Measurements from ENCODE around the gene RANGRF.
A peak's percentile ranks its signal among the peaks of the same experiment; 100 is the strongest.

Gene RANGRF

DNA sequence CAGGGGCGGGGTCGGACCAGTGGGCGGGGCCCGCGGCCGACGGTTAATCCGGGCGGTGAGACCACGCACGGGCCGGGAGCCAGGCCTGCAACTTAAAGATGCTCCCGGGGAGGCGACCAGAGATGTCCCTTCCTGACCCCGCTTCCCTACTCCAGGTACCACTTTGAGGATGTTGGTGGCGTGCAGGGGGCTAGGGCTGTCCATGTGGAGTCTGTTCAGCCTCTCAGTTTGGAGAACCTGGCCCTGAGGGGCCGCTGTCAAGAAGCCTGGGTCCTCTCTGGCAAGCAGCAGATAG, 580 bp downstream of the RANGRF start:
- Histone ChIP-seq H3K4me3 (ENCODE audit: low read depth in 1 of 5, low read length in 5 of 5) (peak overlapping the region; percentile 79 to 96 (median 89)), H3K9me3 (ENCODE audit: control insufficient read depth in 5 of 5, low read length in 5 of 5) (no peaks in the 10 kb centered on the region), H3K4me1 (ENCODE audit: control insufficient read depth in 5 of 5, insufficient read depth in 5 of 5, low read length in 5 of 5) (peaks cover 3 to 49% (median 43%) of the 10 kb centered on the region in 5 donors), H3K36me3 (ENCODE audit: control insufficient read depth in 5 of 5, insufficient read depth in 5 of 5, low read length in 5 of 5) (peaks cover 0 to 8% (median 0%) of the 10 kb centered on the region in 5 donors), H3K27me3 (ENCODE audit: control insufficient read depth in 5 of 5, insufficient read depth in 4 of 5, low read length in 5 of 5) (no peaks in the 10 kb centered on the region), H3K9ac (ENCODE audit: low read length in 5 of 5) (peak overlapping the region; percentile 73 to 93 (median 89)), H3K27ac (ENCODE audit: low read depth, low read length) (peak overlapping the region; percentile 92)

DNA sequence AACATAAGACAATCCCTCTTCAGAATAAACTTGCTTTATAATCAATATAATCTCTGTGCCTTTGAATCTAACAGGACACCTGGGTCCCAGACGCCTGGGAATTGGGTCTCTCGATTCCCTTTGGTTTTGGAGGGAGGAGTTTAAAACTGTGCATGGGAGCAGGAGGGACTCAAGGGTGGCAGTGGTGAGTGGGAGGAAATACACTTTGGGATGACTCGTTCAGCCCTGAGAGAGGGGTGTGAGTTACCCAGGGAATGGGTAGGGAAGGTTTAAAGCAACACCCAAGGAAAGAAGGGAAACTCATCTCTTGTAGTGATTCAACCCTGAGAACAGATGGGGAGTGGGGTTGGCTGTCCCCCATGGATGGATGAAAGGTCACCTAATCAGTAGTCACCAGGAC, 1.6 kb downstream of the RANGRF start:
- Histone ChIP-seq H3K27ac (ENCODE audit: low read depth, low read length) (no peak overlapping the region), H3K27me3 (ENCODE audit: control insufficient read depth in 5 of 5, insufficient read depth in 4 of 5, low read length in 5 of 5) (no peaks in the 10 kb centered on the region), H3K9me3 (ENCODE audit: control insufficient read depth in 5 of 5, low read length in 5 of 5) (no peaks in the 10 kb centered on the region), H3K4me3 (ENCODE audit: low read depth in 1 of 5, low read length in 5 of 5) (no peak overlapping the region), H3K9ac (ENCODE audit: low read length in 5 of 5) (no peak overlapping the region), H3K4me1 (ENCODE audit: control insufficient read depth in 5 of 5, insufficient read depth in 5 of 5, low read length in 5 of 5) (peaks cover 7 to 56% (median 47%) of the 10 kb centered on the region in 5 donors), H3K36me3 (ENCODE audit: control insufficient read depth in 5 of 5, insufficient read depth in 5 of 5, low read length in 5 of 5) (peaks cover 0 to 8% (median 0%) of the 10 kb centered on the region in 5 donors)

DNA sequence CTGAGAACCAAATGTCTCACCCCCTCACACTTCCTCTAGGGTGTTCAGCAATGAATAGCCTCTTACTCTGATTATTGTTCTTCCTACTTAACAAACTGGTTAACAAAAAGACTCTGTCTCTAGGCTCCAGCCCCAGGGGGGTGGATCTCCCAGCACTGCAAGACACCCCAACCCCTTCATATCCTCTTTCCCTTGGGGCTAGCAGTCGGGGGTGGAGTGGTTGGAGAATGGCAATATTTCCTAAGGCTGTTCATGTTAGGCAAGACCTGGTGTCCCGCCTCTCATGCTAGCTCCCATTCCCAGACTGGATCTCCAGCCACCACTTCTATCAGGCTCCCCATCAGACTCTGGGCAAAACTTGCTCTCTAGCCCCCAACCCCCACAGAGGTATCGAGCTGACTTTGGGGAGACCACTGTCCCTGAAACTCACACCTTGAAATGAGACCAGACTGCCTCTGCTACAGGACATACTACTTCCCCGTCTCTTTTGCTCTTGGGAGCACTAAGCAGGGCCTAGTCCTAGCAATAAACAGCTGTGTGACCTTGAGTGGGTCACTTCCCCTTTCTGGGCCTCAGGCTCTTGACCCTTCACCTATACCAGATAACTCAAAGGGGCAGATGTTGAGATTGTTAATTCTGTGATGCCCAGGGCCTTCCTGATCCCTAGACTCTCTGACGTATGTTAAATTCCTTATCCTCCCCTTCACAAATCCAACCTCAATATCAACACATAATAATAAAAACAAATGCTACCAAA, 4.3 kb downstream of the RANGRF start:
- H3K9me3 ChIP-seq (ENCODE audit: control insufficient read depth in 5 of 5, low read length in 5 of 5), result no peaks in the 10 kb centered on the region
- no peak overlapping the region for H3K4me3 ChIP-seq (ENCODE audit: low read depth in 1 of 5, low read length in 5 of 5)
- H3K27me3 ChIP-seq (ENCODE audit: control insufficient read depth in 5 of 5, insufficient read depth in 4 of 5, low read length in 5 of 5), result no peaks in the 10 kb centered on the region
- H3K4me1 ChIP-seq (ENCODE audit: control insufficient read depth in 5 of 5, insufficient read depth in 5 of 5, low read length in 5 of 5), result peaks cover 7 to 49% (median 37%) of the 10 kb centered on the region in 5 donors
- peak overlapping the region; percentile 24 for H3K27ac ChIP-seq (ENCODE audit: low read depth, low read length)
- peaks cover 0 to 8% (median 0%) of the 10 kb centered on the region in 5 donors for H3K36me3 ChIP-seq (ENCODE audit: control insufficient read depth in 5 of 5, insufficient read depth in 5 of 5, low read length in 5 of 5)
- H3K9ac ChIP-seq (ENCODE audit: low read length in 5 of 5), result peak overlapping the region in 1 of 5 donors; percentile 38

DNA sequence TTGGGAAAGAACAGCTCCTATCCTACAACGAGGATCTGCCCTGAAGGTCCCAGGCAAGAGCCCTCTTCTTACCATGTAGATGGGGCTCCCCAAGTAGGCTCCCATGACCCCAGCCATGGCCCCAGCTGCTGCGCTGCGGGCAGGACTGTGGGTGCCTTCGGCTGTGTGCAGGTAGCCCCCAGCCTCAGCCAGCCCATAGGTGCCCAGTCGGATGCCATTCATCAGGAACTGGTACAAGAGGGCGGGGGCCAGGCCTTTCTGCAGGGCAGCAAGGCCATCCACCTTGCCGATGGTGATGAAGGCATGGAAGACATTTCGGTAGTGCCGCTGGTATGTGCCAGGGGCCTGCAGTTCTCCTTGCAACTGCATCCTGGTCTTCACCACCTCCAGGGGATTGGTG, 5.9 kb downstream of the RANGRF start:
- H3K4me3 ChIP-seq (ENCODE audit: low read depth in 1 of 5, low read length in 5 of 5), result peak overlapping the region in 2 of 5 donors; percentile 76 to 80
- H3K4me1 ChIP-seq (ENCODE audit: control insufficient read depth in 5 of 5, insufficient read depth in 5 of 5, low read length in 5 of 5), result peaks cover 5 to 34% (median 24%) of the 10 kb centered on the region in 5 donors
- H3K9ac ChIP-seq (ENCODE audit: low read length in 5 of 5), result peak overlapping the region in 1 of 5 donors; percentile 86
- H3K27me3 ChIP-seq (ENCODE audit: control insufficient read depth in 5 of 5, insufficient read depth in 4 of 5, low read length in 5 of 5), result no peaks in the 10 kb centered on the region
- H3K27ac ChIP-seq (ENCODE audit: low read depth, low read length), result peak overlapping the region; percentile 87
- H3K36me3 ChIP-seq (ENCODE audit: control insufficient read depth in 5 of 5, insufficient read depth in 5 of 5, low read length in 5 of 5), result peaks cover 0 to 8% (median 0%) of the 10 kb centered on the region in 5 donors
- H3K9me3 ChIP-seq (ENCODE audit: control insufficient read depth in 5 of 5, low read length in 5 of 5), result no peaks in the 10 kb centered on the region

DNA sequence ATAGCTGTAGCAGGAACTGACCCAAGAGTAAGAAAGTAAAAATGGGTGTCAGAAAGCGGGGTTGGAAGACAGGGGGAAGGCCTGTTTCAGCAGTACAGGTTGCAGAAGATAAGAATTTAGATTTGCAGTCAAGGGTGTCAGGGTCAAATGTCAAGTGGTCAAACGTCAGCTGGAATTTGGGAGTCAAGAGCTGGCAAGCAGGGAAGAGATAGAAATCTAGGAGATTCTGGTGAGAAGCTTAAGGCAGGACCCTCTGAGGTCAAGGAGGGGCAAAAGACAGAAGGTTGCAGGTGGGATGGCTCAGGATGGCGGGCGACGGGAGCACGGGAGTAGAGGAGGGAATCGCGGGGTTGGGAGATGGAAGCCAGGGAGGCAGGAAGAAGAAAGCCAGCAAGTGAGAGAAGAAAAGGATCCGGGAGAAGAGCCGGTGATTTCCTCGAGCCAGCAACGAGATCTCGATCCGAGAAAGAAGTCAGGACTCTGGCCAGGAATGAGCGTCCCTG, 6.4 kb downstream of the RANGRF start:
- Histone ChIP-seq H3K9me3 (ENCODE audit: control insufficient read depth in 5 of 5, low read length in 5 of 5) (no peaks in the 10 kb centered on the region), H3K9ac (ENCODE audit: low read length in 5 of 5) (peak overlapping the region; percentile 58 to 86 (median 71)), H3K27me3 (ENCODE audit: control insufficient read depth in 5 of 5, insufficient read depth in 4 of 5, low read length in 5 of 5) (no peaks in the 10 kb centered on the region), H3K27ac (ENCODE audit: low read depth, low read length) (peak overlapping the region; percentile 87), H3K36me3 (ENCODE audit: control insufficient read depth in 5 of 5, insufficient read depth in 5 of 5, low read length in 5 of 5) (peaks cover 0 to 8% (median 0%) of the 10 kb centered on the region in 5 donors), H3K4me3 (ENCODE audit: low read depth in 1 of 5, low read length in 5 of 5) (peak overlapping the region; percentile 71 to 82 (median 76)), H3K4me1 (ENCODE audit: control insufficient read depth in 5 of 5, insufficient read depth in 5 of 5, low read length in 5 of 5) (peaks cover 4 to 29% (median 19%) of the 10 kb centered on the region in 5 donors)

DNA sequence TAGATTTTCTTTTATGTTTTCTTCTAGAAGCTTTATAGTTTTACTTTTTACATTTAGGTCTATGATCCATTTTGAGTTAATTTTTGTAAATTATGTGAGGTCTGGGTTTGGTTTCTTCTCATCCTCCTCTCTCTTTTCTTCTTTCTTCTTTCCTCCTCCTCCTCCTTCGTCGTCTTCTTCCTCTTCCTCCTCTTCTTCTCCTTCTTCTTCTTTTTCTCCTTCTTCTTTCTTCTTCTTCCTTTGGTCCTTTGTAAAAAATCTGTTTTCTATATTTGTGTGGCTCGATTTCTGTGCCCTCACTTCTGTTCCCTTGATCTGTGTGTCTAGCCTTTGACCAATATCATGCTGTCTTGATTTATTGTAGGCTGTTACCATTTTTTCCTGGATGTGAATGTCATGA, 11.8 kb downstream of the RANGRF start:
- no peaks in the 10 kb centered on the region for H3K36me3 ChIP-seq (ENCODE audit: control insufficient read depth in 5 of 5, insufficient read depth in 5 of 5, low read length in 5 of 5)
- H3K9ac ChIP-seq (ENCODE audit: low read length in 5 of 5), result no peak overlapping the region
- H3K27me3 ChIP-seq (ENCODE audit: control insufficient read depth in 5 of 5, insufficient read depth in 4 of 5, low read length in 5 of 5), result no peaks in the 10 kb centered on the region
- peak overlapping the region; percentile 37 for H3K27ac ChIP-seq (ENCODE audit: low read depth, low read length)
- no peaks in the 10 kb centered on the region for H3K9me3 ChIP-seq (ENCODE audit: control insufficient read depth in 5 of 5, low read length in 5 of 5)
- H3K4me3 ChIP-seq (ENCODE audit: low read depth in 1 of 5, low read length in 5 of 5), result no peak overlapping the region
- peaks cover 0 to 7% (median 0%) of the 10 kb centered on the region in 5 donors for H3K4me1 ChIP-seq (ENCODE audit: control insufficient read depth in 5 of 5, insufficient read depth in 5 of 5, low read length in 5 of 5)

DNA sequence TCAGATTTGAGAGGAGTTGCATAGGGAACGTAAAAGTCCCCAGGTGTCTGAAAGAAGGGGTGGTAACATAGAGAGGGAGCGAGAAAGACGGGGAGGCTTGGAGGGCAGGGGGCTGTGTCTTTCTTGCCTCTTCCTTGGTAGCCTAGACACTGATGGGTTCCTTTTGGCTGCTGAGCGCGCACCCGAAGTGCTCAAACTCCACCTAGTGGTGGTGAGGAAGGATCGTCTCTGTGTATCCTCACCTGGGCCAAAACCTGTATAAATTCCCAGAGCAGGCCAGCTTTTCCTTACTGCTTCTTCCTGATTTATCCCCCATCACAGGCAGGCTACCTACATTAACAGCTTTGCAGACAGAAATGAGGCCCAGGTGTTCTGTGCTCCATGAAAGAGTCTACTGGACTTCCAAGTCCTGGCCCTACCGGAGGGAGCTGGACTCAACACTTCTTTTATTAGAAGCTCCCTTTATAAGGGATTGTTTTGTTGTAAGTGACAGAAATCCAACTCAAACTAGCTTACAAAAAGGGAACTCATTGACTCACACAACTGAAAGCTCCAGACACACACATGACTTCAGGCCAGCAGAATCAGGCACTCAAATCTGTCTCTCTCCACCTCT, 12.3 kb downstream of the RANGRF start:
- peak overlapping the region; percentile 37 for H3K27ac ChIP-seq (ENCODE audit: low read depth, low read length)
- no peak overlapping the region for H3K4me3 ChIP-seq (ENCODE audit: low read depth in 1 of 5, low read length in 5 of 5)
- peaks cover 0 to 7% (median 0%) of the 10 kb centered on the region in 5 donors for H3K4me1 ChIP-seq (ENCODE audit: control insufficient read depth in 5 of 5, insufficient read depth in 5 of 5, low read length in 5 of 5)
- no peaks in the 10 kb centered on the region for H3K27me3 ChIP-seq (ENCODE audit: control insufficient read depth in 5 of 5, insufficient read depth in 4 of 5, low read length in 5 of 5)
- no peaks in the 10 kb centered on the region for H3K36me3 ChIP-seq (ENCODE audit: control insufficient read depth in 5 of 5, insufficient read depth in 5 of 5, low read length in 5 of 5)
- no peak overlapping the region for H3K9ac ChIP-seq (ENCODE audit: low read length in 5 of 5)
- no peaks in the 10 kb centered on the region for H3K9me3 ChIP-seq (ENCODE audit: control insufficient read depth in 5 of 5, low read length in 5 of 5)

DNA sequence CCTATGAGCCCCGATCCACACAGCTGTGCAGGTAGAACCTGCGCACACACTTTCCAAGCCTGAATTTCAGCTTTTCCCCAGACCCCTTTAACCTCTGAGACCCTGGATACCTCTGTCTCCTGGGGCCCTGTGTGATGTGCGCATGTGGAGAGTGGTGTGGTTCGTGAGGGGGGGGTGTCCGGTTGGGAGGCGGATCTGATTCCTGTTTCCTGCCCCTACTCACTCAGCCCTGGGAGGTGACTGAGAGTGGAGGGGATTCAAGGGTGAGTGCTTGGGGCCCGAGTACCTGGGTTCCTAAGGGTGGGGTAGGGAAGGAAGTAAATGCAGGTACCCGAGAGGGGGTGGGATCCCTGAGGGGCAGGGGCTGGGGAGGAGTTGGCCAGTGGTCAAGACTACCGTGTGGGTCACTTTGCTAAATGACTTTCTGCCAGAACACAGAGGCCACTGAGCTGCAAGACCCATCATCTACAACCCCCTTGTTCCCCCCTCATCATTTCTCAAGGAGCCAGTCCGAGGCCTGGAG, 22.2 kb downstream of the RANGRF start:
- H3K36me3 ChIP-seq (ENCODE audit: control insufficient read depth in 5 of 5, insufficient read depth in 5 of 5, low read length in 5 of 5), result peaks cover 0 to 14% (median 6%) of the 10 kb centered on the region in 5 donors
- H3K27me3 ChIP-seq (ENCODE audit: control insufficient read depth in 5 of 5, insufficient read depth in 4 of 5, low read length in 5 of 5), result peaks cover 23 to 44% (median 31%) of the 10 kb centered on the region in 5 donors
- peak overlapping the region; percentile 60 for H3K27ac ChIP-seq (ENCODE audit: low read depth, low read length)
- peak overlapping the region in 4 of 5 donors; percentile 26 to 88 (median 41) for H3K9ac ChIP-seq (ENCODE audit: low read length in 5 of 5)
- H3K9me3 ChIP-seq (ENCODE audit: control insufficient read depth in 5 of 5, low read length in 5 of 5), result no peaks in the 10 kb centered on the region
- peak overlapping the region; percentile 41 to 77 (median 70) for H3K4me3 ChIP-seq (ENCODE audit: low read depth in 1 of 5, low read length in 5 of 5)
- H3K4me1 ChIP-seq (ENCODE audit: control insufficient read depth in 5 of 5, insufficient read depth in 5 of 5, low read length in 5 of 5), result peaks cover 0 to 42% (median 10%) of the 10 kb centered on the region in 5 donors

DNA sequence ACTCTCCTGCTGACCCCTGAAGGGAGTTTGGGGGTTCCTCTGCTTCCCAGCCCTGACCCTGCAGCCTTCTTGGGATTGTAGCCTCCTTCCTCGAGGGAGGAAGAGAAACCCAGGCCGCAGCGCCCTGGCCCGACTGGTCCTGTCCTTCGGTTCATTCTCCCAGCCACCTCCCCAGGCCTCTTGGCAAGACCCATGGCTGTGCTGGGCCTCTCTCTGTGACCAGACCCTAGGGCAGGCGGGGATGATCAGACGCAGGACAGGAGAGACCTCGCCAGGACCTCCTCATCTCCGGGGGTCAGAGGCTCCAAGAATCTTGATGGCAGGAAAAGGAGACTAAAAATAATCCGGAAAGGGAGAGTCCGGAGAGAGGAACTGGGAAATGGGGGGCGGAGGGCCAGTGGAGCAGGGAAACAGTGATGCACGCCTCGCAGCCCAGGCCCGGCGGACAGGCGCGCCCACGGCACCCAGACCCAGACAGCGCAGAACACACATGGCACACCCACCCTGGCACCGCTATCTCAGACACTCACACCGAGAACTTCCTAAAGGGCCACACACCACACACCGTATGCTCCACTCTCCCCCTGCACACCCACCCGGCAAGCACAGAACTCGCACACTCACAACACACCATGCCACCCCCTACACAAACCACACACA, 22.8 kb downstream of the RANGRF start:
- Histone ChIP-seq H3K36me3 (ENCODE audit: control insufficient read depth in 5 of 5, insufficient read depth in 5 of 5, low read length in 5 of 5) (peaks cover 0 to 20% (median 9%) of the 10 kb centered on the region in 5 donors), H3K9me3 (ENCODE audit: control insufficient read depth in 5 of 5, low read length in 5 of 5) (no peaks in the 10 kb centered on the region), H3K4me1 (ENCODE audit: control insufficient read depth in 5 of 5, insufficient read depth in 5 of 5, low read length in 5 of 5) (peaks cover 0 to 46% (median 11%) of the 10 kb centered on the region in 5 donors), H3K27me3 (ENCODE audit: control insufficient read depth in 5 of 5, insufficient read depth in 4 of 5, low read length in 5 of 5) (peaks cover 29 to 50% (median 34%) of the 10 kb centered on the region in 5 donors), H3K27ac (ENCODE audit: low read depth, low read length) (peak overlapping the region; percentile 60), H3K4me3 (ENCODE audit: low read depth in 1 of 5, low read length in 5 of 5) (peak overlapping the region in 4 of 5 donors; percentile 65 to 77 (median 72)), H3K9ac (ENCODE audit: low read length in 5 of 5) (peak overlapping the region in 4 of 5 donors; percentile 15 to 88 (median 40))

All from subcutaneous abdominal adipose tissue (tissue), 5 donors.